C4-2B (cell line): ENCODE data around the gene ANKRD33.

Experiments used
- CTCF ChIP-seq: fragments of 450-650 bp; conservative IDR thresholded peaks from 2 replicates; pipeline ENCODE4 v1.5.1; 2017; ENCODE audit warnings: mild to moderate bottlenecking
- ZFX ChIP-seq: fragments of 450-650 bp; IDR thresholded peaks from 2 replicates; pipeline ENCODE4 v1.6.1; 2017

GRCh38 chr12:51874000-51874399, 13.9 kb upstream of the ANKRD33 start:
- TF ChIP-seq CTCF (no peak), ZFX (no peak)
